Measurements from ENCODE around the gene RANBP2.

- TF ChIP-seq CTCF (IDR thresholded peaks at IDR 0.05) (no peak), POLR2A (IDR thresholded peaks at IDR 0.05; ENCODE audit: low read depth) (no peak), EP300 (IDR thresholded peaks at IDR 0.05) (no peak)
These were observed 115.3 kb downstream of the RANBP2 start for GRCh38 chr2:108834620-108835019.

Data from esophagus muscularis mucosa (tissue), 4 donors.